Measurements from ENCODE around the gene CAD.
"Not testable (repeated sequence)": the region's sequence is repeated elsewhere in the genome, so short reads cannot be mapped to it uniquely, and the experiment has no call there.

Gene CAD

GRCh38 chr2:27184115-27184514 is 33.1 kb upstream of the CAD start:
- no peak overlapping the region for H3K9ac ChIP-seq (ENCODE audit: low read length)

GRCh38 chr2:27185331-27186026 is 31.7 kb upstream of the CAD start:
- H3K4me3 ChIP-seq (ENCODE audit: low read depth, low read length), result no peak overlapping the region
- no peaks in the 10 kb centered on the region for H3K4me1 ChIP-seq (ENCODE audit: control insufficient read depth, insufficient read depth, low read length)
- H3K36me3 ChIP-seq (ENCODE audit: control insufficient read depth, insufficient read depth, low read length), result no peaks in the 10 kb centered on the region
- H3K27ac ChIP-seq (ENCODE audit: low read depth, low read length), result no peak overlapping the region
- no peak overlapping the region for H3K9ac ChIP-seq (ENCODE audit: low read length)
- no peaks in the 10 kb centered on the region for H3K27me3 ChIP-seq (ENCODE audit: control insufficient read depth, insufficient read depth, low read length)
- H3K9me3 ChIP-seq (ENCODE audit: control insufficient read depth, insufficient read depth, low read depth, low read length), result no peaks in the 10 kb centered on the region

More at GRCh38 chr2:27184115-27184514, 33.1 kb upstream of the CAD start:
- H3K27ac ChIP-seq (ENCODE audit: low read depth, low read length), result no peak overlapping the region
- H3K4me1 ChIP-seq (ENCODE audit: control insufficient read depth, insufficient read depth, low read length), result no peaks in the 10 kb centered on the region
- H3K27me3 ChIP-seq (ENCODE audit: control insufficient read depth, insufficient read depth, low read length), result no peaks in the 10 kb centered on the region
- no peaks in the 10 kb centered on the region for H3K9me3 ChIP-seq (ENCODE audit: control insufficient read depth, insufficient read depth, low read depth, low read length)
- H3K4me3 ChIP-seq (ENCODE audit: low read depth, low read length), result no peak overlapping the region
- H3K36me3 ChIP-seq (ENCODE audit: control insufficient read depth, insufficient read depth, low read length), result no peaks in the 10 kb centered on the region

DNA sequence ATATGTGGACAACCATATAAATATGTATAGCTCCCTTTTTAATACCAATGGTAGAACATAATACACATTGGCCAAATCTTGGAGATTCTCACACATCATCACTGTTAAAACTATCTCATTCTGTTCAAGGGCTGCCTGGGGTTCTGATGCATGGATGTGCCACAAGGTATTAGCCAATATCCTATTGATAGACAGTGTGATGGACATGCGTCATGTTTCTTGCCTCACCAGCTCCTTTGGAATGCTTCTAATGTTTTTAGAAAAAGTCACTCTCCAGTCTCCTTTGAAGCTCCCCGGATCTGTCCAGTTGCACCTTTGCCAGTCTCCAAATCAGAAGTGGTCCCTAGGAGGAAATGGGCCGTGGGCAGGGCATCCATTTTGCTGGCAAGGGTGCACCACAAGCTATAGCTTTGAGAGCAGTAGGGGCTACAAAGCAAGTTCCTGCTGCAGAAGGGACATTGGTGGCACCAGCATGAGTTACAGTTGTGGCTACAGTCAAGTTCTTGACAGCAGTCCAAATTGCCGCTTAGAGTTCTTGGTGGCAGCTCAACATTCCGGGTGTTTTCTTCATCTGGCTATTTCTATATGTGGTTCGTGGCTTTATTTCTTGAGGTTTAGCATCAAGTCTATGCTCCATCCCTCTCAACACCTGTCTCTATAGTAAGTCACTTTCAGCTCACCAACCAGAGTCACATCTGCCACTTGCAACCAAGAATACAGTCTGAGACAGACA is 30.4 kb upstream of the CAD start:
- Histone ChIP-seq H3K27ac (ENCODE audit: low read depth, low read length) (no peak overlapping the region), H3K36me3 (ENCODE audit: control insufficient read depth, insufficient read depth, low read length) (no peaks in the 10 kb centered on the region), H3K4me3 (ENCODE audit: low read depth, low read length) (no peak overlapping the region), H3K27me3 (ENCODE audit: control insufficient read depth, insufficient read depth, low read length) (no peaks in the 10 kb centered on the region), H3K9ac (ENCODE audit: low read length) (no peak overlapping the region), H3K4me1 (ENCODE audit: control insufficient read depth, insufficient read depth, low read length) (no peaks in the 10 kb centered on the region), H3K9me3 (ENCODE audit: control insufficient read depth, insufficient read depth, low read depth, low read length) (no peaks in the 10 kb centered on the region)

GRCh38 chr2:27189989-27190388 is 27.2 kb upstream of the CAD start:
- H3K9ac ChIP-seq (ENCODE audit: low read length), result no peak overlapping the region
- no peaks in the 10 kb centered on the region for H3K9me3 ChIP-seq (ENCODE audit: control insufficient read depth, insufficient read depth, low read depth, low read length)
- no peaks in the 10 kb centered on the region for H3K36me3 ChIP-seq (ENCODE audit: control insufficient read depth, insufficient read depth, low read length)
- no peaks in the 10 kb centered on the region for H3K27me3 ChIP-seq (ENCODE audit: control insufficient read depth, insufficient read depth, low read length)
- H3K4me3 ChIP-seq (ENCODE audit: low read depth, low read length), result no peak overlapping the region
- H3K27ac ChIP-seq (ENCODE audit: low read depth, low read length), result no peak overlapping the region
- H3K4me1 ChIP-seq (ENCODE audit: control insufficient read depth, insufficient read depth, low read length), result no peaks in the 10 kb centered on the region

DNA sequence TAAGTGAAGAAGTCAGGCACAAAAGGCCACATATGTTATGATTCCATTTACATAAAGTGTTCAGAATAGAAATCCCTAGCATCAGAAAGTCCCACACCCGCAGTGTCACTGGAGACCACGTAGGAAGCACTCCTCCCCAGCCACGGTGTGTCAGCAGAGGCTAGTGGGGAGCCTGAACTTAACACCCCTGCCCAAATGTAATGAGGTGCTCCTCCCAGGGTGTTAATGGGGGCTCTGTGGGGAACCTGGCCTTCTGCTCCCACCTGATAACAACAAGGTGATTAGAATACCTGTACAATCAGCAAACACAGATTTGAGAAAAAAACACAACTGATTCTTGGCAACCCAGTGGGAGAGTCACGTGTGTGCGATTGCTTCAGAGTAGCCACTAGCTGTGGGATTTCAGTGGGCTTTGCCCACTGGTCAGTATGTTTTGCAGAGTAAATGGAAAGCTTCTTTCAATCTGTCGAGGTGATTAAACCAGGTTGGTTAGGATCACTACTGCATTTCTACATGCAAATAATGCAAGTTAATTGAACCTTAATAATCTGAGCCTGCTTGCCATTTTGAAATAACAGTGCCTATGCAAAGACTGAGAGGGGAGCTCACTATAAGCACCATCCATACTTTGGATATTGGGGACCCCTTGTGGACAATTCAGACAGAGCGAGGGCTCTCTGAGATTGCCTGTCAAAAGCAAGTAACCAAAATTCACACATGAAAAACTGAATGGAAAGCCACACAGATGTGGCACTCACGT is 25.9 kb upstream of the CAD start:
- no peak overlapping the region for H3K9ac ChIP-seq (ENCODE audit: low read length)
- H3K27me3 ChIP-seq (ENCODE audit: control insufficient read depth, insufficient read depth, low read length), result no peaks in the 10 kb centered on the region
- no peaks in the 10 kb centered on the region for H3K4me1 ChIP-seq (ENCODE audit: control insufficient read depth, insufficient read depth, low read length)
- no peaks in the 10 kb centered on the region for H3K9me3 ChIP-seq (ENCODE audit: control insufficient read depth, insufficient read depth, low read depth, low read length)
- H3K27ac ChIP-seq (ENCODE audit: low read depth, low read length), result no peak overlapping the region
- H3K4me3 ChIP-seq (ENCODE audit: low read depth, low read length), result no peak overlapping the region
- H3K36me3 ChIP-seq (ENCODE audit: control insufficient read depth, insufficient read depth, low read length), result no peaks in the 10 kb centered on the region

DNA sequence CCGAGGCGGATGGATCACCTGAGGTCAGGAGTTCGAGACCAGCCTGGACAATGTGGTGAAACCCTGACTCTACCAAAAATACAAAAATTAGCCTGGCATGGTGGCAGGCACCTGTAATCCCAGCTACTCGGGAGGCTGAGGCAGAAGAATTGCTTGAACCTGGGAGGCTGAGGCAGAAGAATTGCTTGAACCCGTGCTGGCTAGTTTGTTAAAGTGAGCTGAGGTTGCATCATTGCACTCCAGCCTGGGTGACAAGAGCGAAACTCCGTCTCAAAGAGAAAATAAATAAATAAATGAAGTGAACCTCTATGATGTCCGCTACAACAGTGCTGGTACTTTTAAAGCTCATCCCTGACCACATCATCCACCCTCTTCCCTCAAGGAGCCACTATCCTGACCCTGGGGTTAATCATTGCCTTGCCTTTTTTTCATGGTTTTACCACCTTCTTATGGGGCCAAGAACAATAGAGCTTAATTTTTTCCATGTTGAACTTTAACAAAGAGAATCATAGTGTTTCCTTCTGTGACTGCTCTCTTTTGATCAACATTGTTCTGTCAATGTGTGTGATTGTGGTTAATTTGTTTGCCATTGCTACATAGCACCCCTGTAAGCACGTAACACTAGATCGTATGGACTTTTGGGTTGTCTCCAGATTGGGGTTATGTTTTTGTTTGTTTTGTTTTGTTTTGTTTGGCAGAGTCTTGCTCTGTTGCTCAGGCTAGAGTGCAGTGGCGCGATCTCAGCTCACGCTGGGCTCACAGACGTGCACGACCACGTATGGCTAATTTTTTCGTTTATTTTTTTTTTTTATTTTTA is 22.4 kb upstream of the CAD start:
- H3K27me3 ChIP-seq (ENCODE audit: control insufficient read depth, insufficient read depth, low read length), result no peaks in the 10 kb centered on the region
- peaks cover 7% of the 10 kb centered on the region for H3K36me3 ChIP-seq (ENCODE audit: control insufficient read depth, insufficient read depth, low read length)
- no peak overlapping the region for H3K27ac ChIP-seq (ENCODE audit: low read depth, low read length)
- H3K4me3 ChIP-seq (ENCODE audit: low read depth, low read length), result no peak overlapping the region
- no peaks in the 10 kb centered on the region for H3K4me1 ChIP-seq (ENCODE audit: control insufficient read depth, insufficient read depth, low read length)
- H3K9ac ChIP-seq (ENCODE audit: low read length), result no peak overlapping the region
- no peaks in the 10 kb centered on the region for H3K9me3 ChIP-seq (ENCODE audit: control insufficient read depth, insufficient read depth, low read depth, low read length)

DNA sequence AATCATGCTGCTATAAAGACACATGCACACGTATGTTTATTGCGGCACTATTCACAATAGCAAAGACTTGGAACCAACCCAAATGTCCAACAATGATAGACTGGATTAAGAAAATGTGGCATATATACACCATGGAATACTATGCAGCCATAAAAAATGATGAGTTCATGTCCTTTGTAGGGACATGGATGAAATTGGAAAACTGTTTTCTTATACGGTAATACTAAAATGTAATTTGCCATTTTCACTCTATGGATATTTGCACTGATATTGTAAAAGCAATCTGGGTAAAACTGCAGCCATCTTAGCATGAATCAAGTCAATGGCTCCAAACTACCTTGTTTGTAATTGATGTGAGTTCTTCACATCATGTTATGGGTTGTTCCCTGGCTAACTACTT is 21.4 kb upstream of the CAD start:
- peaks cover 16% of the 10 kb centered on the region for H3K36me3 ChIP-seq (ENCODE audit: control insufficient read depth, insufficient read depth, low read length)
- H3K9ac ChIP-seq (ENCODE audit: low read length); H3K4me1 ChIP-seq (ENCODE audit: control insufficient read depth, insufficient read depth, low read length); H3K9me3 ChIP-seq (ENCODE audit: control insufficient read depth, insufficient read depth, low read depth, low read length); H3K27me3 ChIP-seq (ENCODE audit: control insufficient read depth, insufficient read depth, low read length); H3K27ac ChIP-seq (ENCODE audit: low read depth, low read length); H3K4me3 ChIP-seq (ENCODE audit: low read depth, low read length): not testable (repeated sequence)

GRCh38 chr2:27198068-27198467 is 19.1 kb upstream of the CAD start:
- peaks cover 38% of the 10 kb centered on the region for H3K36me3 ChIP-seq (ENCODE audit: control insufficient read depth, insufficient read depth, low read length)
- H3K27me3 ChIP-seq (ENCODE audit: control insufficient read depth, insufficient read depth, low read length); H3K4me3 ChIP-seq (ENCODE audit: low read depth, low read length); H3K27ac ChIP-seq (ENCODE audit: low read depth, low read length); H3K4me1 ChIP-seq (ENCODE audit: control insufficient read depth, insufficient read depth, low read length); H3K9ac ChIP-seq (ENCODE audit: low read length); H3K9me3 ChIP-seq (ENCODE audit: control insufficient read depth, insufficient read depth, low read depth, low read length): not testable (repeated sequence)

DNA sequence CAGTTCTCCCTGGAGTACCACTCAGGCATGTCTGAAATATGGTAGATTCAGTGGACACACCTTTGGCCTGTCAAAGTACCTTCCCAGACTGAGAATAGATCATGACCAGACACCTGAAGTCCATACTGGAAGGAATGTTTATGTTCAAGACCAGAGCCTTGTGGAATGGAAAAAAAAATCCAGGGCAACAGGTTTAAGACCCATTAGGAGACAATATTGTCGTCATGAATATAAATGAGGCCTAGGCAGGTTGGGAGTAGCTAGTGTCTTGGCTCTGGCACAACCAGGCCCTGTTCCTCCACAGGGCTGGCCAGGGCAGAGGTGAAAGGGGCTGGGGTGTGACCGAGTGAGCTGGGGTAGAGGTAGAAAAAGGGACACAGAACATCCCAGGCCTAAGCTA is 18.5 kb upstream of the CAD start:
- H3K27me3 ChIP-seq (ENCODE audit: control insufficient read depth, insufficient read depth, low read length), result no peaks in the 10 kb centered on the region
- H3K36me3 ChIP-seq (ENCODE audit: control insufficient read depth, insufficient read depth, low read length), result peaks cover 44% of the 10 kb centered on the region
- no peaks in the 10 kb centered on the region for H3K9me3 ChIP-seq (ENCODE audit: control insufficient read depth, insufficient read depth, low read depth, low read length)
- H3K4me3 ChIP-seq (ENCODE audit: low read depth, low read length), result no peak overlapping the region
- H3K9ac ChIP-seq (ENCODE audit: low read length), result no peak overlapping the region
- H3K27ac ChIP-seq (ENCODE audit: low read depth, low read length), result no peak overlapping the region
- H3K4me1 ChIP-seq (ENCODE audit: control insufficient read depth, insufficient read depth, low read length), result no peaks in the 10 kb centered on the region

DNA sequence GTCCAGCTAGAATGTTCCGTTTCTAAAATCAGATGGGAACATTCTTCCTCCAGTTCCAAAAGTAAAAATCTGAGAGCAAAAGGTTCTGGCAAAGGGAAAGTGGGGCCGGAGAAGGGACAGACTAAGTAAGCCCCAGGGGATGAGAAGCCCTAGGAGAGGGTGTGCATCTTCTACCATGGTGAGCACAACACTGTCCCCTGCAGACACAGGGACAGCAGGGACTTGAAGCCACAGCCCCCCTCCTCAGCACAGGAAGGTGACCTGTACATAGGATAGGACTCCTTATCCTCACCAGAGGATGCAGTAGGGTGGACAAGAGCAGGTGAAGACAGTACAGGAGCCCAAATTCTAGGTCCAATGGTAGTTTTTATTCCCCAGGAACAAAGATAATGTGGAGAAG is 17.9 kb upstream of the CAD start:
- no peaks in the 10 kb centered on the region for H3K4me1 ChIP-seq (ENCODE audit: control insufficient read depth, insufficient read depth, low read length)
- H3K9me3 ChIP-seq (ENCODE audit: control insufficient read depth, insufficient read depth, low read depth, low read length), result no peaks in the 10 kb centered on the region
- H3K4me3 ChIP-seq (ENCODE audit: low read depth, low read length), result no peak overlapping the region
- no peak overlapping the region for H3K9ac ChIP-seq (ENCODE audit: low read length)
- no peaks in the 10 kb centered on the region for H3K27me3 ChIP-seq (ENCODE audit: control insufficient read depth, insufficient read depth, low read length)
- H3K27ac ChIP-seq (ENCODE audit: low read depth, low read length), result no peak overlapping the region
- H3K36me3 ChIP-seq (ENCODE audit: control insufficient read depth, insufficient read depth, low read length), result peaks cover 50% of the 10 kb centered on the region

All from HUES6 (cell line).